Mucosa of stomach (tissue), 1 donor: Measurements from ENCODE around the gene KMT2E.
"Not testable (repeated sequence)": the region's sequence is repeated elsewhere in the genome, so short reads cannot be mapped to it uniquely, and the experiment has no call there.

Experiments used
- H3K27me3 ChIP-seq: one replicate; pipeline ENCODE4 v1.7.0; 2013; ENCODE audit warnings: mild to moderate bottlenecking, low read length; ENCODE audit not compliant: control insufficient read depth, insufficient read depth
- H3K36me3 ChIP-seq: one replicate; pipeline ENCODE4 v1.7.0; 2013; ENCODE audit warnings: low read length; ENCODE audit not compliant: control insufficient read depth, insufficient read depth
- H3K4me1 ChIP-seq: one replicate; pipeline ENCODE4 v1.7.0; 2013; ENCODE audit warnings: mild to moderate bottlenecking, low read length; ENCODE audit not compliant: control insufficient read depth, insufficient read depth
- H3K4me3 ChIP-seq: one replicate; pipeline ENCODE4 v1.7.0; 2013; ENCODE audit warnings: low read length
- H3K9ac ChIP-seq: one replicate; pipeline ENCODE4 v1.7.0; 2013; ENCODE audit warnings: mild to moderate bottlenecking, low read length, moderate library complexity
- H3K9me3 ChIP-seq: one replicate; pipeline ENCODE4 v1.7.0; 2013; ENCODE audit warnings: mild to moderate bottlenecking, low read length, moderate library complexity; ENCODE audit not compliant: control insufficient read depth
- donor health status: Pancreatic carcinoma.

KMT2E gene

DNA sequence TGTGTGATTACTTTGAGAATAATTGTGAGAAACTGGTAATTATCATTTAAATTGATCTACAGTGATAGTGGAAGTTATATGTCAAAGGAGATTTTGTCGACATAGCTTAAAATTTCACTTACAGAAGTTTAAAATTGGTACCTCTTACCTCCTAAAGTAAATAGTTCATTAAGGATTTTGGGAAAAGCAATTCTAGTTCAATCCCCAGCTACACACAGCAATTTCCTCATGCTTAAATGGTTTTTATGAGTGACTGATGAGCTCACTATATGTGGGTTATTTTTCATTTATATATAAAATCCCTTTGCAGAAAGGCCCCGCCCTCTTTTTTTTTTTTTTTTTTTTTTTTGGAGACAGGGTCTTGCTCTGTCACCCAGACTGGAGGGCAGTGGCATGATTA, 12.7 kb downstream of the KMT2E start:
- H3K4me1 ChIP-seq = peaks cover 39% of the 10 kb centered on the region
- H3K27me3 ChIP-seq = no peaks in the 10 kb centered on the region
- H3K36me3 ChIP-seq = no peaks in the 10 kb centered on the region
- H3K9me3 ChIP-seq = no peaks in the 10 kb centered on the region
- no peak overlapping the region for H3K4me3 ChIP-seq
- H3K9ac ChIP-seq = no peak overlapping the region

- H3K4me1 ChIP-seq = peaks cover 39% of the 10 kb centered on the region
Observed at GRCh38 chr7:105027176-105027853, 13.3 kb downstream of the KMT2E start.

GRCh38 chr7:105028004-105028403, 14.0 kb downstream of the KMT2E start:
- Histone ChIP-seq H3K36me3 (no peaks in the 10 kb centered on the region), H3K9ac (no peak overlapping the region), H3K27me3 (no peaks in the 10 kb centered on the region), H3K9me3 (no peaks in the 10 kb centered on the region), H3K4me1 (peaks cover 43% of the 10 kb centered on the region), H3K4me3 (no peak overlapping the region)

More at GRCh38 chr7:105027176-105027853, 13.3 kb downstream of the KMT2E start:
- Histone ChIP-seq H3K4me3 (no peak overlapping the region), H3K27me3 (no peaks in the 10 kb centered on the region), H3K9me3 (no peaks in the 10 kb centered on the region), H3K9ac (no peak overlapping the region), H3K36me3 (no peaks in the 10 kb centered on the region)

DNA sequence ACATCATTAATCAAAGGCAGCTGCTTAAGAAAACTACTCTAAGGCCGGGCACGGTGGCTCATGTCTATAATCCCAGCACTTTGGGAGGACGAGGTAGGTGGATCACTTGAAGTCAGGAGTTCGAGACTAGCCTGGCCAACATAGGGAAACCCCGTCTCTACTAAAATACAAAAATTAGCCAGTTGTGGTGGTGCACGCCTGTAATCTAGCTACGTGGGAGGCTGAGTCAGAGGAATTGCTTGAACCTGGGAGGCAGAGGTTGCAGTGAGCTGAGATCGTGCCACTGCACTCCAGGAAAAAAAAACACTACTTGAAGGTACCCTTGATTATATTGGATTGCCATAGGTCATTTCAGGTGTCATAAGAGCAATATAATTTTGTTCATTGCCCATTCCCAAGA, 14.9 kb downstream of the KMT2E start:
- H3K36me3 ChIP-seq, H3K27me3 ChIP-seq, H3K4me3 ChIP-seq, H3K9me3 ChIP-seq, H3K9ac ChIP-seq: not testable (repeated sequence)
- peaks cover 47% of the 10 kb centered on the region for H3K4me1 ChIP-seq

DNA sequence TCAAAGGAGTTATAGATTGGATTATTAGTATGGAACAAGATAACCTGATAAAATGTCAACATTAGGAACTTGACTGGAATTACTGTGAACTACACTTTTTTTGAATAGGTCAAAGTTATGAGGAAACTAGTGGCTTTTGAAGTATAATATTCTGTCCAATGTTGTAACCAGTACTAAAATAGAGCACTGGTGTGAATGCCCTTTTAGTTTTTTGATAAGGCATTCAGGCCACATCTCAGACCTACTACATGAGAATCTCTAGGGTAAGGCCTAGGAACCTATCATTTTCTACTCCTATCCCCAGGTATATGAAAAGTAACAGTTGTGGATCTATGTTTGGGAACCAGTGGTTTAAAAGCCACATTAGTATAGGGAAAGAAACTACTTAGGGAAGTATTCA, 16.4 kb downstream of the KMT2E start:
- H3K36me3 ChIP-seq = no peaks in the 10 kb centered on the region
- no peak overlapping the region for H3K9ac ChIP-seq
- H3K27me3 ChIP-seq = no peaks in the 10 kb centered on the region
- H3K4me3 ChIP-seq = no peak overlapping the region
- no peaks in the 10 kb centered on the region for H3K9me3 ChIP-seq
- H3K4me1 ChIP-seq = peaks cover 42% of the 10 kb centered on the region

GRCh38 chr7:105032553-105033214, 18.7 kb downstream of the KMT2E start:
- Histone ChIP-seq H3K27me3 (no peaks in the 10 kb centered on the region), H3K9ac (no peak overlapping the region), H3K9me3 (no peaks in the 10 kb centered on the region), H3K4me3 (no peak overlapping the region), H3K4me1 (peaks cover 31% of the 10 kb centered on the region), H3K36me3 (no peaks in the 10 kb centered on the region)

GRCh38 chr7:105035349-105035748, 21.3 kb downstream of the KMT2E start:
- Histone ChIP-seq H3K27me3 (no peaks in the 10 kb centered on the region), H3K9ac (no peak overlapping the region), H3K4me1 (peaks cover 21% of the 10 kb centered on the region), H3K36me3 (no peaks in the 10 kb centered on the region), H3K4me3 (no peak overlapping the region), H3K9me3 (no peaks in the 10 kb centered on the region)

DNA sequence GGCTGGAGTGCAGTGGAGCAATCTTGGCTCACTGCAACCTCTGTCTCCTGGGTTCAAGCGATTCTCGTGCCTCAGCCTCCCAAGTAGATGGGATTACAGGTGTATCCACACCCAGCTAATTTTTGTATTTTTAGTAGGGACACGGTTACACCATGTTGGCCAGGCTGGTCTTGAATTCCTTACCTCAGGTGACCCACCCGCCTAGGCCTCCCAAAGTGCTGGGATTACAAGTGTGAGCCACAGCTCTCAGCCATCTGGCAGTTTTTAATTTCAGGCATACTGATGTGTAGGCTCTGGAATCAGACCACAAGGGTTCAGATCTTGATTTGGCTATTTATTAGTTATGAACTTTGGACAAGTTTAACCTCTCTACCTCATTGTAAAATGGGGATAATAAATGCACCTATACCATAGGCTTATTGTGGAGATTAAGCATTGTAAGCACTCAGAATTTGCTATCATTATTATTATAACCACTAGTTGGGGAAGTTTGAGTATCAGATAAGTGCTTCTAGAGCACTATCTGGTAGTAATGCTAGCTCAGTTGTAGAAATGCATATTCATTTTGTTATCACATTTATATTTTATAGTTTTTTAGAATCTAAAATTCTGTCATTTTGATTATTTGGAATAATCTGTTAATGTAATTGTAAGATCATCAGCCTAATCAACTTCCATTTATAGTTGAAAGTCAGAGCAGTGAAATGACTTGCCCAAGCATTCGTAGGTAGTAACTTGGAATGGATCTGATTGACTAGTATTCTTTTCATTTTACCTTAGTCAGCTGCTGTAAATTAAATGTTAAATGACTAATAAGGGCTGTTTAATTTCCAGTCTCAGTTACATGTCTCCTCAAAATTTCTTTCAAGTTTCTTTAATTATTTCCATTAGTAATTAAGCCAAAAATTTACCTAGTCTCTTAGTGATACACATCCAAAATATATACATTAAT, 22.5 kb downstream of the KMT2E start:
- H3K27me3 ChIP-seq = no peaks in the 10 kb centered on the region
- peaks cover 21% of the 10 kb centered on the region for H3K4me1 ChIP-seq
- H3K36me3 ChIP-seq = no peaks in the 10 kb centered on the region
- H3K9ac ChIP-seq = no peak overlapping the region
- H3K4me3 ChIP-seq = no peak overlapping the region
- H3K9me3 ChIP-seq = no peaks in the 10 kb centered on the region

- Histone ChIP-seq H3K36me3 (no peaks in the 10 kb centered on the region), H3K9me3 (no peaks in the 10 kb centered on the region), H3K9ac (no peak overlapping the region), H3K27me3 (no peaks in the 10 kb centered on the region), H3K4me3 (no peak overlapping the region), H3K4me1 (peaks cover 21% of the 10 kb centered on the region)
Observed at GRCh38 chr7:105037319-105037718, 23.3 kb downstream of the KMT2E start.

- Histone ChIP-seq H3K9me3 (no peaks in the 10 kb centered on the region), H3K9ac (no peak overlapping the region), H3K27me3 (no peaks in the 10 kb centered on the region), H3K4me3 (no peak overlapping the region), H3K36me3 (no peaks in the 10 kb centered on the region), H3K4me1 (peaks cover 38% of the 10 kb centered on the region)
Observed at GRCh38 chr7:105044449-105045070, 30.6 kb downstream of the KMT2E start.

DNA sequence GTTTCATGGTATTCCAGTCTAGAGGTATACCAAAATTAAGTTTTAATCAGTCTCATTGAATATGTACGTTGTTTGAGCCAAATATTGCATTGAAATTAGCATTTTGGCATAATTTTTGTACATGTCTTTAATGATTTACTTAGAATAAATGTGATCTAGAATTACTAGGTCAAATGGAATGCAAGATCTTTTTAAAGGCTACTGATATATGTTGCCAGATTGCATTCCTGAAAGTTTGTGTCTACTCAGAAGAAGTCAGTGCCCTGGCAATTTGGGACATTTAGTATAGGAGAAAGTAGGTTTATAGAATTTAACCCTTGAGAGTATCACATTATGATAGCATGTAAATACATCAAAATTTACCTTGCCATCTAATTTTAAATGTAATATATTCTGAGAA, 32.4 kb downstream of the KMT2E start:
- Histone ChIP-seq H3K4me1 (peaks cover 37% of the 10 kb centered on the region), H3K9me3 (no peaks in the 10 kb centered on the region), H3K36me3 (no peaks in the 10 kb centered on the region), H3K4me3 (no peak overlapping the region), H3K9ac (no peak overlapping the region), H3K27me3 (no peaks in the 10 kb centered on the region)
